Ovary (tissue), 9 donors: ENCODE data around the gene ZNF423. TPM values are rescaled to one million over a fixed set of nuclear protein-coding genes. Genes with fewer than 3 reads are reported as not detected.

Experiments
- DNase-seq, 5 donors: peaks; one replicate each; pipeline ENCODE4 v3.0.0-alpha.2; 2019 to 2020
- H3K27ac ChIP-seq, 2 donors: fragments of 200-600 bp; one replicate each; pipeline versions ENCODE4 v1.5.1 to v1.8.0; 2019 to 2022
- H3K27me3 ChIP-seq: fragments of 200-600 bp; one replicate; pipeline ENCODE4 v1.8.0; 2022
- H3K36me3 ChIP-seq: fragments of 200-600 bp; sonication (generic); one replicate; pipeline ENCODE4 v1.5.1; 2019
- H3K4me1 ChIP-seq: one replicate; pipeline ENCODE4 v1.8.1; 2013; ENCODE audit warnings: mild to moderate bottlenecking, moderate library complexity; ENCODE audit not compliant: insufficient read depth
- H3K4me3 ChIP-seq: fragments of 200-600 bp; sonication (generic); one replicate; pipeline ENCODE4 v1.5.1; 2017
- H3K9me3 ChIP-seq, 2 donors: fragments of 200-600 bp in 1 of 2; sonication (generic) in 1 of 2; one replicate each; pipeline versions ENCODE4 v1.5.1 to v1.8.1; 2013 to 2019; ENCODE audit warnings: mild to moderate bottlenecking in 1 of 2, moderate library complexity in 1 of 2
- EP300 ChIP-seq: sonication (generic); formaldehyde crosslinking; IDR thresholded peaks from one replicate; pipeline ENCODE4 v1.6.1; 2017; ENCODE audit warnings: antibody characterized with exemption
- POLR2A ChIP-seq: fragments of 450-650 bp; IDR thresholded peaks from one replicate; pipeline ENCODE4 v1.6.1; 2017; ENCODE audit warnings: antibody characterized with exemption, mild to moderate bottlenecking, moderate library complexity
- WGBS, 3 donors: extraction: QIAGEN DNeasy Blood & Tissue Kit in 1 of 3; methylation state at CpG; one replicate each; pipeline versions ENCODE4 v1.1.5 to v1.1.7; 2013 to 2017; 5-methylcytosine and 5-hydroxymethylcytosine counted together
- intact Hi-C, 4 donors: fragments of 100-400 bp; cut with DNase I; formaldehyde crosslinking; loops; one replicate each; pipeline versions ENCODE4 v1.11.0 to v1.15.1; 2022 to 2023
- polyA plus RNA-seq, 2 donors: library from polyadenylated mRNA; stranded (reverse); fragments of 200-250 nt in 1 of 2; fragments of 350-450 nt in 1 of 2; fragmentation: Illumina TruSeq in 1 of 2; extraction: RNeasy Lipid Tissue Mini Kit (QIAGEN cat#74804) in 1 of 2; gene quantifications; one replicate each; pipeline ENCODE4 v1.2.3, GENCODE V29; 2013 to 2014
- total RNA-seq, 7 donors: library from RNA; depleted of rRNA in 2 of 7; stranded (reverse); fragments of >200 nt in 2 of 7; fragmentation: NEBNext Ultra II Directional in 3 of 7; extraction: Animal tissue kit (Norgen Biotek cat#: 25700) in 3 of 7; gene quantifications; one replicate each; pipeline versions ENCODE4 v1.1.0 to v1.2.4, GENCODE V29; 2016 to 2023
- TF ChIP-seq, protein P1 (sequence below), 3 donors: fragments of 450-650 bp in 2 of 3; fragments of 200-600 bp in 1 of 3; IDR thresholded peaks; one replicate each; pipeline versions ENCODE4 v1.5.1 to v1.8.0; 2016 to 2022; ENCODE audit warnings: antibody characterized with exemption in 3 of 3, mild to moderate bottlenecking in 1 of 3
- donor health status: DM: no; HTN: no; CAD: no; lungs with moderate emphysema.
- donor health status: DM: no; HTN: no; CAD: no.
- donor health status: Bipolar disorder and iron deficiency.
- donor health status: DM: yes; HTN: yes; CAD: no.
- donor health status: DM: no; HTN: no; CAD: no.
- donor health status: DM: yes; HTN: yes; CAD: no.

The ZNF423 gene
- total and polyA plus RNA-seq, 9 donors = 3.3 to 40.3 (median 12.4) TPM

DNA sequence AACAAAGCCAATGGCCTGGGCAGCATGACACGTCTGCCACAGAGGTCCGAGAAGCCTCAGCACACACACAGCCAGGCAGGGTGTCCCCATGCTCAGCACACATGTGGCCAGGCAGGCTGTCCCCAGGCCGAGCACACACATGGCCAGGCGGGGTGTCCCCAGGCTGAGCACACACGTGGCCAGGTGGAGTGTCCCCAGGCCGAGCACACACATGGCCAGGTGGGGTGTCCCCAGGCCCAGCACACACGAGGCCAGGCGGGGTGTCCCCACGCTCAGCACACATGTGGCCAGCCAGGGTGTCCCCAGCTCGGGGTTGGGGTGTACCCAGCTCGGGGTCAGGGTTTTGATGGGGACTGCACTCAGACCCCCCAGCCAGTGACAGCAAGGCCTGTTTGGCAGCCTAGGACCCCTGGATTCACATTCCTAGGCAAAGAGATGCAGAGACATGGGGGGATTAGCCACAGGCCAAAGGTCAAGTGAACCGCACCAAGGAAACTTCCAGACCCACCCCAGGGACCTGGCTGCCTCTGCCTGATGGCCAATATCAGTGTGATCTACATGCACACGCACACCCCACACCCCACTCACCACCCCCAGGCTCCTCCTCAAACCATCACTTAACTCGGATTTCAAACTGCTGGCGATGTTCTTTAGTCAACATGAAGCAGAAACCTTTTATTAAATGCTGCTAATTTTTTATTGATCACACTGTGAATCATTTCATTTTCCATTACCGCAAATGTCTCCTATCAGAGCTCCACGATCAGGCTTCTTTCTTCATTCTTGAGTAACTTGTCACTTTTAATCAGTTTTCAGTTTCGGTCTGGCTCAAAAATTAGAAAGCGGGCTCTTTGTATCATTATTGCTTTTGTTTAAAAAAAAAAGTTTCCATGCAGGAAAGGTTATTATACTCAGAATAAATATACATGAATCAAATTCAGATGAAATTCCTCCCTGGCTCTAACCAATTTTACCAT, 111.4 kb downstream of the ZNF423 start:
- intact Hi-C loops = loop anchor here in 1 of 4 donors (10.0 kb wide), 1 partner anchor 90 kb away; no protein-coding TSS in a partner anchor
- no peak for DNase-seq
- TF ChIP-seq EP300 (no peak), POLR2A (no peak)
- TF ChIP-seq, protein P1, sequence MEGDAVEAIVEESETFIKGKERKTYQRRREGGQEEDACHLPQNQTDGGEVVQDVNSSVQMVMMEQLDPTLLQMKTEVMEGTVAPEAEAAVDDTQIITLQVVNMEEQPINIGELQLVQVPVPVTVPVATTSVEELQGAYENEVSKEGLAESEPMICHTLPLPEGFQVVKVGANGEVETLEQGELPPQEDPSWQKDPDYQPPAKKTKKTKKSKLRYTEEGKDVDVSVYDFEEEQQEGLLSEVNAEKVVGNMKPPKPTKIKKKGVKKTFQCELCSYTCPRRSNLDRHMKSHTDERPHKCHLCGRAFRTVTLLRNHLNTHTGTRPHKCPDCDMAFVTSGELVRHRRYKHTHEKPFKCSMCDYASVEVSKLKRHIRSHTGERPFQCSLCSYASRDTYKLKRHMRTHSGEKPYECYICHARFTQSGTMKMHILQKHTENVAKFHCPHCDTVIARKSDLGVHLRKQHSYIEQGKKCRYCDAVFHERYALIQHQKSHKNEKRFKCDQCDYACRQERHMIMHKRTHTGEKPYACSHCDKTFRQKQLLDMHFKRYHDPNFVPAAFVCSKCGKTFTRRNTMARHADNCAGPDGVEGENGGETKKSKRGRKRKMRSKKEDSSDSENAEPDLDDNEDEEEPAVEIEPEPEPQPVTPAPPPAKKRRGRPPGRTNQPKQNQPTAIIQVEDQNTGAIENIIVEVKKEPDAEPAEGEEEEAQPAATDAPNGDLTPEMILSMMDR (IDR thresholded peaks at IDR 0.05) = no peak
- no peak overlapping the region for H3K27ac ChIP-seq
- H3K4me3 ChIP-seq = no peak overlapping the region
- no peaks in the 10 kb centered on the region for H3K9me3 ChIP-seq
- H3K36me3 ChIP-seq = no peaks in the 10 kb centered on the region
- 84 to 96% (median 95%) methylated on average over 17 to 19 of the region's 19 CpGs for WGBS, 3 donors
- no peaks in the 10 kb centered on the region for H3K27me3 ChIP-seq
- peaks cover 5% of the 10 kb centered on the region for H3K4me1 ChIP-seq

DNA sequence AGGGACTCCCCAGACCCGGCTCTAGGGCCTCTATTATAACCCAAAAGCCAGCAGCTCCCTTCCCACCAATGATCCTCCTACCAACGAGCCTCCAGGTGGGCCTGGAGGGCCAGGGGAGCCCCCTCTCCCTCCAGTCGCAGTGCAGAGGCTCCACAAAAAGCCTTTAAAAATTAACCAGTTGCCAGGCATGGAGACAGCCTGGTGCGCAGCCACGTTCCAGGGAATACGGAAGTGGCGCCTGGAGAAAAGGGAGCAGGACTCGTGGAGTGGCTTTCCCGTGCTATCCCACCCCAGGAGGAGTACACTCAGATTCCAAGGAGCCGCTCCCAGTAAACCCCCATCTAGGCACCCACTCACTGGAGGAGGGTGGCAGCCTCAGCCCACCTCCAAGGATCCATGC, 112.3 kb downstream of the ZNF423 start:
- no peak for DNase-seq
- Histone ChIP-seq H3K36me3 (no peaks in the 10 kb centered on the region), H3K27ac (no peak overlapping the region), H3K4me1 (peaks cover 5% of the 10 kb centered on the region), H3K9me3 (no peaks in the 10 kb centered on the region), H3K27me3 (no peaks in the 10 kb centered on the region), H3K4me3 (no peak overlapping the region)
- WGBS, 3 donors = 88 to 99% (median 95%) methylated on average over 10 of the region's 10 CpGs
- TF ChIP-seq EP300 (no peak), POLR2A (no peak)
- TF ChIP-seq, protein P1 (IDR thresholded peaks at IDR 0.05) = no peak
- intact Hi-C loops = loop anchor here in 1 of 4 donors (10.0 kb wide), 1 partner anchor 89 kb away; no protein-coding TSS in a partner anchor

DNA sequence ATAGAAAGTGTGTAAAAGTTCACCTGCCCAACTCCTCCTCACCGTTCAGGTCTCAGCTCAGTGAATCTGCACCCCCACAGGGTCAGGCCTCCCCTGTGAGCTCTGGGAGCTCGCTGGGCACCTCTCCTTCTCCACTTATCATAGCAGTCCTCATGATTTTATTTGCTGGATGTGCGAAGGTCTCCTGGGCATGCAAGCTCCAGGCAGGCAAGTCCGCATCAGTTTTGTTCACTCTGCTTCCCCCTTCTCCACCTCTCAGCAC, 112.8 kb downstream of the ZNF423 start:
- Histone ChIP-seq H3K27me3 (no peaks in the 10 kb centered on the region), H3K4me1 (peaks cover 5% of the 10 kb centered on the region), H3K9me3 (no peaks in the 10 kb centered on the region), H3K27ac (no peak overlapping the region), H3K36me3 (no peaks in the 10 kb centered on the region), H3K4me3 (no peak overlapping the region)
- intact Hi-C loops = loop anchor here in 1 of 4 donors (10.0 kb wide), 1 partner anchor 88 kb away; no protein-coding TSS in a partner anchor
- TF ChIP-seq EP300 = no peak
- TF ChIP-seq POLR2A = no peak
- TF ChIP-seq, protein P1 (IDR thresholded peaks at IDR 0.05) = no peak
- WGBS, 3 donors = 81 to 92% (median 84%) methylated on average over 4 of the region's 4 CpGs
- no peak for DNase-seq

DNA sequence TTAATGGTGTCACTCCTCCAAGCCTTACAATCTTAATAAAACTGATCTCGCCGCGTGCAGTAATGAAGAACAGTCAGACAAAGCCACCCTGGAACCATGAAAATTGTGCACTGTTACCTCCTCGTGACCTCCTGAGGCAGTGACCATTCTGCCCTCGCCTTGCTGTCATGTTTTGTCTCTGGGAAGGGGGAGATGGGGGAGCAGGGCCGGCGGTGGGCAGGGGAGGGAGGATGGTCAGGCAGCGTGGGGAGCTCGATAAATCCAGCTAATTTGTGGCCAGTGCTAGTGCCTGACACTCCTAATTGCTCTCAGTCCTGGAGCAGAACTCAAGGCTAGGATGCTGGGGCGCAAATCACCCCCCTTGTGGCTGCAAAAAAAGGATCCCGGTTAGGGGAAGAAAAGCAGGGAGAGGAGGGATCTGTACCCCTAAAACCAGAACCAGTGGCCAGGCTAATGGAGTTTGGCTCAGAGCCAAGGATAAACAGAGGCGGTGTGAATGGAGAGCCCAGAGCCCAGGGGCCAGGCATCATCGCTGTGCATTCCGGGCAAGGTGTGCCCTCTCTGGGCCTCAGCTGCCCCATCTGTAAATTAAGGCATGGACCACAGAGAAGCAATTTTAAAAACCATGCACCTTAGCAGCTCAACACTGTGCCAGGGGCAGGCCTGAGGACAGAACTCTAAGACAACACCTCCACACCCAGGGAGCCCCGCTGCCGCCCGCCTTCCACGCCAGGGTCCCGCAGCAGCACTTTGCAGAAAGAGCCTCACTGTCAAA, 113.3 kb downstream of the ZNF423 start:
- no peak for DNase-seq
- H3K36me3 ChIP-seq = no peaks in the 10 kb centered on the region
- no peak for TF ChIP-seq POLR2A
- TF ChIP-seq, protein P1 (IDR thresholded peaks at IDR 0.05) = no peak
- intact Hi-C loops = loop anchor here in 1 of 4 donors (10.0 kb wide), 1 partner anchor 88 kb away; no protein-coding TSS in a partner anchor
- peaks cover 5% of the 10 kb centered on the region for H3K4me1 ChIP-seq
- WGBS, 3 donors = 64 to 66% (median 64%) methylated on average over 19 of the region's 19 CpGs
- no peak overlapping the region for H3K27ac ChIP-seq
- H3K9me3 ChIP-seq = no peaks in the 10 kb centered on the region
- no peaks in the 10 kb centered on the region for H3K27me3 ChIP-seq
- no peak overlapping the region for H3K4me3 ChIP-seq
